OCI-LY7 (cell line): Measurements from ENCODE around the gene EXOC6B. TPM values are rescaled to one million over a fixed set of nuclear protein-coding genes. Genes with fewer than 3 reads are reported as not detected.

ENCODE experiments used
- BruUV-seq: library from RNA; stranded (reverse); fragments of 400-500 nt; replicated peaks from 2 replicates; lab custom pipeline; 2021; lab: Mats Ljungman, UMichigan
- CTCF ChIA-PET: fragments of 300-600 bp; sonication (Branson Sonifier 250); formaldehyde crosslinking; loops from one replicate; lab custom pipeline; 2022; ENCODE audit warnings: antibody characterized with exemption; ENCODE audit not compliant: unreplicated experiment; lab: Charles Lee
- POLR2A ChIA-PET: fragments of 300-600 bp; sonication (Branson Sonifier 250); formaldehyde crosslinking; loops from one replicate; lab custom pipeline; 2022; ENCODE audit warnings: antibody characterized with exemption; lab: Charles Lee
- DNase-seq: peaks from one replicate; pipeline ENCODE4 v3.0.0-alpha.2; 2015; ENCODE audit warnings: low spot score
- H2AFZ ChIP-seq: fragments of 200-600 bp; sonication (generic), shearing (Covaris generic); 2 replicates; pipeline ENCODE4 v1.6.1; 2014; ENCODE audit warnings: mild to moderate bottlenecking, antibody characterized with exemption, low read length, moderate library complexity
- H3K27ac ChIP-seq: fragments of 200-600 bp; sonication (generic); 2 replicates; pipeline ENCODE4 v1.5.1; 2014; ENCODE audit warnings: mixed run types, low read depth, mild to moderate bottlenecking, moderate library complexity, low read length, inconsistent platforms; ENCODE audit not compliant: poor library complexity, severe bottlenecking
- H3K36me3 ChIP-seq: fragments of 200-600 bp; sonication (generic); 2 replicates; pipeline ENCODE4 v1.6.1; 2014; ENCODE audit warnings: mild to moderate bottlenecking, antibody characterized with exemption, low read length, moderate library complexity, mixed read lengths; ENCODE audit not compliant: insufficient read depth
- H3K4me1 ChIP-seq: fragments of 200-600 bp; sonication (generic); 2 replicates; pipeline ENCODE4 v1.5.1; 2014; ENCODE audit warnings: mild to moderate bottlenecking, low read length; ENCODE audit not compliant: insufficient read depth, poor library complexity, severe bottlenecking
- H3K4me2 ChIP-seq: fragments of 200-600 bp; sonication (generic); 2 replicates; pipeline ENCODE4 v1.6.1; 2014; ENCODE audit warnings: mild to moderate bottlenecking, low read length
- H3K4me3 ChIP-seq: fragments of 200-600 bp; sonication (generic); 2 replicates; pipeline ENCODE4 v1.5.1; 2014; ENCODE audit warnings: mild to moderate bottlenecking, low read depth, low read length; ENCODE audit not compliant: poor library complexity, severe bottlenecking
- H3K79me2 ChIP-seq: fragments of 200-600 bp; sonication (generic); 2 replicates; pipeline ENCODE4 v1.6.1; 2016; ENCODE audit warnings: low read depth, mild to moderate bottlenecking, low read length, moderate library complexity, mixed read lengths; ENCODE audit not compliant: insufficient read depth
- H3K9me2 ChIP-seq: fragments of 200-600 bp; sonication (generic); 2 replicates; pipeline ENCODE4 v1.6.1; 2016; ENCODE audit warnings: mild to moderate bottlenecking, low read length, mixed read lengths; ENCODE audit not compliant: insufficient read depth
- H3K9me3 ChIP-seq: fragments of 200-600 bp; sonication (generic); 2 replicates; pipeline ENCODE4 v1.6.1; 2014; ENCODE audit warnings: mild to moderate bottlenecking, mixed run types, low read length, mixed read lengths
- H4K20me1 ChIP-seq: fragments of 200-600 bp; sonication (generic); 2 replicates; pipeline ENCODE4 v1.6.1; 2014; ENCODE audit warnings: mild to moderate bottlenecking, antibody characterized with exemption, low read length, moderate library complexity, mixed read lengths; ENCODE audit not compliant: insufficient read depth
- EZH2phosphoT487 ChIP-seq: fragments of 200-600 bp; sonication (generic); IDR thresholded peaks from 2 replicates; pipeline ENCODE4 v1.6.1; 2018; ENCODE audit warnings: low read depth, borderline replicate concordance, mild to moderate bottlenecking, mixed run types, antibody characterized with exemption, low read length, moderate library complexity, mixed read lengths
- intact Hi-C: fragments of 100-400 bp; cut with micrococcal nuclease; formaldehyde crosslinking; loops from one replicate; pipeline ENCODE4 v1.10.0; 2022; ENCODE audit not compliant: unreplicated experiment
- total RNA-seq, 2 experiments: library from RNA; depleted of rRNA in 1 of 2; stranded (reverse); fragments of >200 nt in 1 of 2; shearing (Covaris generic) in 1 of 2; gene quantifications; 2 replicates each; pipeline ENCODE4 v1.2.3, GENCODE V29; 2014 to 2022
- TF ChIP-seq, protein P1 (sequence below): fragments of 200-600 bp; sonication (generic); conservative IDR thresholded peaks from 2 replicates; pipeline ENCODE4 v1.5.1; 2014; ENCODE audit warnings: mild to moderate bottlenecking, antibody characterized with exemption, low read length, moderate library complexity, mixed read lengths

Gene EXOC6B
- total RNA-seq, 2 experiments from 2014 or later: 5.1 TPM; not detected in 1

DNA sequence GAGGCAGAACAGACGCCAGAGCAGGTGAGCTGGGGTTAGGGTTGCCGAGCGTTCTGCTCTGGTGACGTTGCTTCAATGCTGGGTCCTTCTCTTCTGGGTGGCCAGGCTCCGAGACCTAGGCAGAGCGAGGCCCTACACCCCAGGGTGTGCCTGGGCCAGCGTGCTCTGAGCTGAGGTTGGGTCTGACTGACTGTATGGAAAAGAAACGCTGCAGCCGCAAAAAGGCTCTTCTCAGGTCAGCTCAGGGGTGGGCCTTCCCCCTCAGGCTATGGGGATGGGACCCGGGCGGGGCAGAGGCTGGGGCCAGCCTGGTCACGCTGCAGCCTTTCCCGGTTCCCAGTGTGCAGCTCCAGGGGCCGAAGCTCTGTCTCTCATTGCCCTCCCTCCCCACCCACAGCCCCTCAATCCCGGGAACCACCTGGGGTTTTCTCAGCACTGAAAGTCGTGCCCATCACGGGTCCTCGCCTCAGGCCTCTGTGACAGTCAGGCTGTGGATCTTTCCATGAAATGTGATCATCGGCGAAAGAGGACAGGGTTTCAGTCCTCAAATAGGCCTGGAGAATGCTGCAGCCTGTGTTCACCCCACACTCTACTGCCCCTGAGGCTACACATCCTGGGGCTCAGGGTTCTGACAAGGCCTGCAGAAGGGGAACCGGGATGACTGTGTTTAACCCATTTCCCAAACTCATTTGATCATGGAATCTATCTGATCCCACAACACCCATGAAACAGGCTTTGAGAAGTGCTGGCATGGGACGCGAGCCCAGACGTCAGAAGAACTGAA lies 697.6 kb downstream of the EXOC6B start:
- Histone ChIP-seq H3K36me3 (no peaks in the 10 kb centered on the region), H3K4me1 (no peaks in the 10 kb centered on the region), H4K20me1 (no peaks in the 10 kb centered on the region), H3K9me2 (no peaks in the 10 kb centered on the region), H3K4me2 (no peak overlapping the region), H3K4me3 (no peak overlapping the region), H3K79me2 (no peaks in the 10 kb centered on the region), H3K27ac (no peak overlapping the region), H2AFZ (no peak overlapping the region), H3K9me3 (no peaks in the 10 kb centered on the region)
- TF ChIP-seq, protein P1, sequence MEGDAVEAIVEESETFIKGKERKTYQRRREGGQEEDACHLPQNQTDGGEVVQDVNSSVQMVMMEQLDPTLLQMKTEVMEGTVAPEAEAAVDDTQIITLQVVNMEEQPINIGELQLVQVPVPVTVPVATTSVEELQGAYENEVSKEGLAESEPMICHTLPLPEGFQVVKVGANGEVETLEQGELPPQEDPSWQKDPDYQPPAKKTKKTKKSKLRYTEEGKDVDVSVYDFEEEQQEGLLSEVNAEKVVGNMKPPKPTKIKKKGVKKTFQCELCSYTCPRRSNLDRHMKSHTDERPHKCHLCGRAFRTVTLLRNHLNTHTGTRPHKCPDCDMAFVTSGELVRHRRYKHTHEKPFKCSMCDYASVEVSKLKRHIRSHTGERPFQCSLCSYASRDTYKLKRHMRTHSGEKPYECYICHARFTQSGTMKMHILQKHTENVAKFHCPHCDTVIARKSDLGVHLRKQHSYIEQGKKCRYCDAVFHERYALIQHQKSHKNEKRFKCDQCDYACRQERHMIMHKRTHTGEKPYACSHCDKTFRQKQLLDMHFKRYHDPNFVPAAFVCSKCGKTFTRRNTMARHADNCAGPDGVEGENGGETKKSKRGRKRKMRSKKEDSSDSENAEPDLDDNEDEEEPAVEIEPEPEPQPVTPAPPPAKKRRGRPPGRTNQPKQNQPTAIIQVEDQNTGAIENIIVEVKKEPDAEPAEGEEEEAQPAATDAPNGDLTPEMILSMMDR: no peak
- TF ChIP-seq EZH2phosphoT487: no peak
- ChIA-PET CTCF (no interaction called here), POLR2A (no interaction called here)
- intact Hi-C loops: no loop called here
- BruUV-seq: no TSS peak
- no peak for DNase-seq

DNA sequence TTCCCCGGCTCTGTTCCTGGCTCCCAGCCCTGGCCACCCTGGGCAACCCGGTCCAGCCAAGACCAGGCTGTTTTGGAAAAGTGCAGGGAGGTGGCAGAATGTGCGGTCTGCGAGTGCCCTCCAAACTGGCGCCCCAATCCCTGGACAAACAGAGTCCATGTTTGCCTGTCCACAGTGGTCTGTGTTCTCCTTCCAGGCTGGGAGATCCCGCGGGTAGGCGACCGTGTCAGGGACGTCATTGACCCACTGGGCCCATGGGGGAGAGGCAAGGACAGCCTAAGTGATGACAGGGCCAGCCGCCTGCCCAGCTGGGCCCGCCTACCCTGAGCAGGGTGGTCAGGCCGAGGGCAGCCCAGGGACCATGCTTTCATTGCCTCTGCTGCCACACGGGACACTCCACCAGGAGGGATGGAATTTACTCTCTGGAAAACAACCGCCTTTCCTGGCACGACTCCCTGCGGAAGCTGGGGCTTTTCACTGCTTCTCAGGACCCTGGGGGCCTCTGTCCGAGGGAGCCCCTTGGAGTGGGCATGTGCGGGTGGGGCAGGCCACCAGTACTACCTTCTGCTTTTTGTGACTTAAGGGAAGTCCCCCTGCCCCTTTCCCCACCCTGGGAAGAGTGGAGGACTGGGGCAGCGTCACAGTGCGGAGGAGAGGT lies 698.3 kb downstream of the EXOC6B start:
- Histone ChIP-seq H3K27ac (no peak overlapping the region), H3K9me2 (no peaks in the 10 kb centered on the region), H3K79me2 (no peaks in the 10 kb centered on the region), H4K20me1 (no peaks in the 10 kb centered on the region), H3K4me1 (no peaks in the 10 kb centered on the region), H3K4me3 (no peak overlapping the region), H3K4me2 (no peak overlapping the region), H2AFZ (no peak overlapping the region), H3K9me3 (no peaks in the 10 kb centered on the region), H3K36me3 (no peaks in the 10 kb centered on the region)
- POLR2A ChIA-PET: no interaction called here
- CTCF ChIA-PET: no interaction called here
- BruUV-seq: no TSS peak
- no peak for DNase-seq
- intact Hi-C loops: no loop called here
- TF ChIP-seq, protein P1: no peak
- no peak for TF ChIP-seq EZH2phosphoT487
